ENCODE results near the gene HTRA2.
A peak's percentile ranks its signal among the peaks of the same experiment; 100 is the strongest.

The HTRA2 gene

DNA sequence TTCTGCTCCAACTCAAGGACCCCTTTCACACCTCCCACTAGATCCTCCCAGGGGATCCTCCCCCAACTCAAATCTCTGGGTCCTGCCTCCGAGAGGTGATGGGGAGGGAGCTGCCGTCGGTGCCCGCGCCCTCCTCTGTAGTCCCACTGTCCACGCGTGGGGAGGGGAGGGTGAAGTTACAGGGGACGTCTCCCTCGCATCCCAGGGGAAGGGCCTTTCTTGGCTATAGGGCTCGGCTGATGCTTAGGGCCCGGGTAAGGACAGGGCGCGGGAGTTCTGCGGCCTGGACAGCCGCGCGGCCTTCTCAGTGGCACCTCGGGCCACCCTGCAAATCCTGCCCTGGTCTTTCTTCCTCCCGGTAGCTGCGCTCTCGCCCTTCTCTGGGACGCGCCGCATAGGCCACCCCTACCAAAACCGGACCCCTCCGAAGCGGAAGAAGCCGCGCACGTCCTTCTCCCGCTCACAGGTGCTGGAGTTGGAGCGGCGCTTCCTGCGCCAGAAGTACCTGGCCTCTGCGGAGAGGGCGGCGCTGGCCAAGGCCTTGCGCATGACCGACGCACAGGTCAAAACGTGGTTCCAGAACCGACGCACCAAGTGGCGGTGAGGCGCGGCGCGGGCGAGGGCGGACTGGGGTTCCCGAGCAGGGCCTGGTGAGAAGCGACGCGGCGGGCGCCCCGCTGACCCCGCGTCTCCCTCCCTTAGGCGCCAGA is 14.3 kb upstream of the HTRA2 start:
- H3K9me3 ChIP-seq (ENCODE audit: insufficient read depth, low read length): no peaks in the 10 kb centered on the region
- H2AFZ ChIP-seq (ENCODE audit: low read depth, low read length): no peak overlapping the region
- H3K4me3 ChIP-seq (ENCODE audit: low read length): peak overlapping the region; percentile 84; the same call in 1 of the 2 replicates
- H4K20me1 ChIP-seq (ENCODE audit: insufficient read depth, low read length): no peaks in the 10 kb centered on the region
- H3K4me2 ChIP-seq (ENCODE audit: low read length): peak overlapping the region; percentile 81
- H3K79me2 ChIP-seq (ENCODE audit: low read length): no peaks in the 10 kb centered on the region
- H3K36me3 ChIP-seq (replicated peaks; ENCODE audit: low read depth, low read length): peaks cover 5% of the 10 kb centered on the region
- H3K9ac ChIP-seq (ENCODE audit: low read length): no peak overlapping the region
- TF ChIP-seq EZH2phosphoT487 (IDR thresholded peaks at IDR 0.05; ENCODE audit: low read depth): no peak
- TF ChIP-seq, protein P1, sequence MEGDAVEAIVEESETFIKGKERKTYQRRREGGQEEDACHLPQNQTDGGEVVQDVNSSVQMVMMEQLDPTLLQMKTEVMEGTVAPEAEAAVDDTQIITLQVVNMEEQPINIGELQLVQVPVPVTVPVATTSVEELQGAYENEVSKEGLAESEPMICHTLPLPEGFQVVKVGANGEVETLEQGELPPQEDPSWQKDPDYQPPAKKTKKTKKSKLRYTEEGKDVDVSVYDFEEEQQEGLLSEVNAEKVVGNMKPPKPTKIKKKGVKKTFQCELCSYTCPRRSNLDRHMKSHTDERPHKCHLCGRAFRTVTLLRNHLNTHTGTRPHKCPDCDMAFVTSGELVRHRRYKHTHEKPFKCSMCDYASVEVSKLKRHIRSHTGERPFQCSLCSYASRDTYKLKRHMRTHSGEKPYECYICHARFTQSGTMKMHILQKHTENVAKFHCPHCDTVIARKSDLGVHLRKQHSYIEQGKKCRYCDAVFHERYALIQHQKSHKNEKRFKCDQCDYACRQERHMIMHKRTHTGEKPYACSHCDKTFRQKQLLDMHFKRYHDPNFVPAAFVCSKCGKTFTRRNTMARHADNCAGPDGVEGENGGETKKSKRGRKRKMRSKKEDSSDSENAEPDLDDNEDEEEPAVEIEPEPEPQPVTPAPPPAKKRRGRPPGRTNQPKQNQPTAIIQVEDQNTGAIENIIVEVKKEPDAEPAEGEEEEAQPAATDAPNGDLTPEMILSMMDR (IDR thresholded peaks at IDR 0.05; ENCODE audit: low read depth, low read length): no peak
- no peak overlapping the region for H3K27ac ChIP-seq (ENCODE audit: low read length)
- peaks cover 11% of the 10 kb centered on the region for H3K4me1 ChIP-seq (ENCODE audit: low read length)
- no peaks in the 10 kb centered on the region for H3K27me3 ChIP-seq (ENCODE audit: low read depth, low read length)

DNA sequence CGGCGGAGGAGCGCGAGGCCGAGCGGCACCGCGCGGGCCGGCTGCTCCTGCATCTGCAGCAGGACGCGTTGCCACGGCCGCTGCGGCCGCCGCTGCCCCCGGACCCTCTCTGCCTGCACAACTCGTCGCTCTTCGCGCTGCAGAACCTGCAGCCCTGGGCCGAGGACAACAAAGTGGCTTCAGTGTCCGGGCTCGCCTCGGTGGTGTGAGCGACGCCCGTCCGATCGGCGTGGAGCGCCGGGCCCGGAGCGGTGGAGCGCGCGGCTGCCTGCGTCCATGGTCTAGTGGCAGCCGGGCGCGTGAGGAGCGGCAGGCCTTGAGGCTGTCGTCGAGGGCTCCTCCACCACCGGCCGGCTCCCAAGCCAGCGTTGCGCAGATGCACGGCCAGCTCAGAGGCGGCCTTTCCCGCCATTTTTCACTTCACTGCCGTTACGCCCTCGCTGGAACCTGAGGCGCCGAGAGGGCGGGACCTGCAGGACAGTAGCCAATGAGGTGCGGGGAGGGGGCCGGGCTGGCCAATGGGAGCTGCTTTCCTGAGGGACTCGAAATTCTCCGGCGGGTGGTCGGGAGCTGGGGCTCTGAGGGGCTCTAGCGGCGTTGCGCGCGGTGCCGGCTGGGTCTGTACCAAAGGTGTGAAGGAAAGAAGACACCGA is 13.6 kb upstream of the HTRA2 start:
- peaks cover 5% of the 10 kb centered on the region for H3K36me3 ChIP-seq (replicated peaks; ENCODE audit: low read depth, low read length)
- peaks cover 16% of the 10 kb centered on the region for H3K4me1 ChIP-seq (ENCODE audit: low read length)
- H2AFZ ChIP-seq (ENCODE audit: low read depth, low read length): no peak overlapping the region
- TF ChIP-seq, protein P1 (IDR thresholded peaks at IDR 0.05; ENCODE audit: low read depth, low read length): no peak
- no peak for TF ChIP-seq EZH2phosphoT487 (IDR thresholded peaks at IDR 0.05; ENCODE audit: low read depth)
- H3K27me3 ChIP-seq (ENCODE audit: low read depth, low read length): no peaks in the 10 kb centered on the region
- H3K4me3 ChIP-seq (ENCODE audit: low read length): no peak overlapping the region
- no peaks in the 10 kb centered on the region for H3K9me3 ChIP-seq (ENCODE audit: insufficient read depth, low read length)
- no peak overlapping the region for H3K9ac ChIP-seq (ENCODE audit: low read length)
- H3K4me2 ChIP-seq (ENCODE audit: low read length): no peak overlapping the region
- no peaks in the 10 kb centered on the region for H3K79me2 ChIP-seq (ENCODE audit: low read length)
- H3K27ac ChIP-seq (ENCODE audit: low read length): no peak overlapping the region
- H4K20me1 ChIP-seq (ENCODE audit: insufficient read depth, low read length): no peaks in the 10 kb centered on the region

DNA sequence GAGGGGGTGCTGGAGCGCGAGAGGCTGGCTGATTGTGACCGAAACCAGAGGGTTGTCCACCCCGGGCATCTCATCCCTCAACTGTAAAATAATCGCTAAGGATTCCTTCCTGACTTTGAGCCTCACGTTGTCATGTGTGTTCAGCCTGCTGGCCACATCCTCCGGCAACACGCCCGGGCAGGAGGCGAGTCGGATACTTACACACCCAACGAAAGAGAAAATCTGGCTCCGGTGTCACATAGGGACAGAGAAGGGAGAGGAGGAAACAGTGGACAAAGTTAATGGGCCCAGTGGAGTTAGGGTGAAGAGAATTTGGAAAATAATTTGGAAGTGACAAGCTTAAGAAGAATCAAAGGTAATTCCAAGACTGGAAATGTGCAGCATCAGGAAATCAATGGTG is 13.1 kb upstream of the HTRA2 start:
- Histone ChIP-seq H3K9me3 (ENCODE audit: insufficient read depth, low read length) (no peaks in the 10 kb centered on the region), H3K4me1 (ENCODE audit: low read length) (peaks cover 16% of the 10 kb centered on the region), H2AFZ (ENCODE audit: low read depth, low read length) (no peak overlapping the region), H3K9ac (ENCODE audit: low read length) (no peak overlapping the region), H3K4me3 (ENCODE audit: low read length) (no peak overlapping the region), H3K4me2 (ENCODE audit: low read length) (no peak overlapping the region), H3K27ac (ENCODE audit: low read length) (no peak overlapping the region), H3K79me2 (ENCODE audit: low read length) (no peaks in the 10 kb centered on the region), H3K36me3 (replicated peaks; ENCODE audit: low read depth, low read length) (peaks cover 5% of the 10 kb centered on the region), H4K20me1 (ENCODE audit: insufficient read depth, low read length) (no peaks in the 10 kb centered on the region), H3K27me3 (ENCODE audit: low read depth, low read length) (no peaks in the 10 kb centered on the region)
- TF ChIP-seq, protein P1 (IDR thresholded peaks at IDR 0.05; ENCODE audit: low read depth, low read length): no peak
- TF ChIP-seq EZH2phosphoT487 (IDR thresholded peaks at IDR 0.05; ENCODE audit: low read depth): no peak

DNA sequence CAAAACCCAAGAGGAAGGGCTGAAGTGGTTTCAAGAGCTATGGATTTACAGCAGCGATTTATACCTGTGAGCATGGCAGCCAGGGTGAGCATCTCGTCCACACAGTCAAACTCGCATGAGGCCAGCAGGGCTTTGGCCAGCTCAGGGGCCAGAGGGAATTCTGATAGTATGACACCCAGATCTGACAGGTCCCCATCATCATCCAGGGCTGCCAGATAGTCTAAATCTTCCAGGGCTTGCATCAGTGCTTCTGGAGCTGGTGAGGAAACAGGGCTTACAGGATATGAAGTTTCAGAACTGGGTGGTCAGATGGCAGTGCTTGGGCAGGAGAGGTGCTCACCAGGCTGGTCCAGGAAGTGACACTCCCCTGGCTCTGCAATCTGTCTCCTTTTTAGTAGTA is 7.2 kb upstream of the HTRA2 start:
- Histone ChIP-seq H3K27me3 (ENCODE audit: low read depth, low read length) (no peaks in the 10 kb centered on the region), H3K36me3 (replicated peaks; ENCODE audit: low read depth, low read length) (peaks cover 24% of the 10 kb centered on the region), H3K4me2 (ENCODE audit: low read length) (no peak overlapping the region), H3K4me3 (ENCODE audit: low read length) (no peak overlapping the region), H3K9me3 (ENCODE audit: insufficient read depth, low read length) (no peaks in the 10 kb centered on the region), H3K9ac (ENCODE audit: low read length) (no peak overlapping the region), H3K27ac (ENCODE audit: low read length) (no peak overlapping the region), H2AFZ (ENCODE audit: low read depth, low read length) (no peak overlapping the region), H3K4me1 (ENCODE audit: low read length) (peaks cover 35% of the 10 kb centered on the region), H4K20me1 (ENCODE audit: insufficient read depth, low read length) (no peaks in the 10 kb centered on the region), H3K79me2 (ENCODE audit: low read length) (peaks cover 8% of the 10 kb centered on the region)
- TF ChIP-seq EZH2phosphoT487 (IDR thresholded peaks at IDR 0.05; ENCODE audit: low read depth): no peak
- TF ChIP-seq, protein P1 (IDR thresholded peaks at IDR 0.05; ENCODE audit: low read depth, low read length): no peak
